GM23338 (cell line): Measurements from ENCODE around the gene CCN6. TPM values are rescaled to one million over a fixed set of nuclear protein-coding genes. Genes with fewer than 3 reads are reported as not detected.

Experiments
- EZH2phosphoT487 ChIP-seq: fragments of 200-600 bp; sonication (generic); IDR thresholded peaks from one replicate; pipeline ENCODE4 v1.8.1; 2018; ENCODE audit warnings: antibody characterized with exemption; ENCODE audit not compliant: unreplicated experiment
- JUNB ChIP-seq: IDR thresholded peaks from one replicate; pipeline ENCODE4 v1.6.1; 2016; ENCODE audit warnings: antibody characterized with exemption; ENCODE audit not compliant: unreplicated experiment
- NANOG ChIP-seq: IDR thresholded peaks from 2 replicates; pipeline ENCODE4 v1.6.1; 2016; ENCODE audit warnings: antibody characterized with exemption, borderline replicate concordance
- POLR2AphosphoS5 ChIP-seq: IDR thresholded peaks from 2 replicates; pipeline ENCODE4 v1.6.1; 2016; ENCODE audit warnings: antibody characterized with exemption, low read depth
- REST ChIP-seq: IDR thresholded peaks from one replicate; pipeline ENCODE4 v1.6.1; 2018; ENCODE audit warnings: antibody characterized with exemption; ENCODE audit not compliant: unreplicated experiment
- ZNF331 ChIP-seq: fragments of 250-450 bp; sonication (Bioruptor Pico); IDR thresholded peaks from 2 replicates; pipeline ENCODE4 v1.5.0; 2020; ENCODE audit warnings: low read depth, mild to moderate bottlenecking, moderate library complexity
- polyA plus RNA-seq: library from polyadenylated mRNA; unstranded; fragments of >200 nt; fragmentation: Nextera tagmentation; extraction: Ambion mirVana; gene quantifications from 2 replicates; pipeline ENCODE4 v1.2.1, GENCODE V29; 2016
- total RNA-seq: library from RNA; depleted of rRNA; stranded (reverse); fragments of >200 nt; shearing (Covaris generic); gene quantifications from 2 replicates; pipeline ENCODE4 v1.2.3, GENCODE V29; 2014
- TF ChIP-seq, protein P1 (sequence below): fragments of 250-450 bp; sonication (Bioruptor Pico); IDR thresholded peaks from 2 replicates; pipeline ENCODE4 v1.5.0; 2020; ENCODE audit warnings: mild to moderate bottlenecking, moderate library complexity
- TF ChIP-seq, protein P2 (sequence below): IDR thresholded peaks from 2 replicates; pipeline ENCODE4 v1.6.1; 2016; ENCODE audit warnings: antibody characterized with exemption

The CCN6 gene
- total and polyA plus RNA-seq, 2 experiments from 2014 or later, result 0.65 TPM; not detected in 1

DNA sequence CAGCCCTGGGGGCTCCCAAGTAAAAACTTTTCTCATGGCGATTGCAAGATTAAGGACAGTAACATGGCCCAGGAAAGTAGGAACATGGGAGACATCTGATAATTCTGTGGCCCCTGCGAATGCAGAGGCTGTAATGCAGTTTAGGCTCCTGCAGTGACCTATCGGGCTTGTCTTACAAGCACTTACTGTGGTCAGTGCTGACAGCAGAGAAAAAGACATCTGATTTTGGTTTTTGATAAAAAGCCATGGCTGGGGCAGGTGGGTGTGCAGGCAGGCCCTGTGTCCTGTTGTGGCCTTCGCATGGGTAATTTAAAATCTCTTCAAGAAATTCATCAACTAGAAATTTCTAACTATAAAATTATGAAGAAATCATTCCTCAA, 19.3 kb upstream of the CCN6 start (continued):
- TF ChIP-seq, protein P1, sequence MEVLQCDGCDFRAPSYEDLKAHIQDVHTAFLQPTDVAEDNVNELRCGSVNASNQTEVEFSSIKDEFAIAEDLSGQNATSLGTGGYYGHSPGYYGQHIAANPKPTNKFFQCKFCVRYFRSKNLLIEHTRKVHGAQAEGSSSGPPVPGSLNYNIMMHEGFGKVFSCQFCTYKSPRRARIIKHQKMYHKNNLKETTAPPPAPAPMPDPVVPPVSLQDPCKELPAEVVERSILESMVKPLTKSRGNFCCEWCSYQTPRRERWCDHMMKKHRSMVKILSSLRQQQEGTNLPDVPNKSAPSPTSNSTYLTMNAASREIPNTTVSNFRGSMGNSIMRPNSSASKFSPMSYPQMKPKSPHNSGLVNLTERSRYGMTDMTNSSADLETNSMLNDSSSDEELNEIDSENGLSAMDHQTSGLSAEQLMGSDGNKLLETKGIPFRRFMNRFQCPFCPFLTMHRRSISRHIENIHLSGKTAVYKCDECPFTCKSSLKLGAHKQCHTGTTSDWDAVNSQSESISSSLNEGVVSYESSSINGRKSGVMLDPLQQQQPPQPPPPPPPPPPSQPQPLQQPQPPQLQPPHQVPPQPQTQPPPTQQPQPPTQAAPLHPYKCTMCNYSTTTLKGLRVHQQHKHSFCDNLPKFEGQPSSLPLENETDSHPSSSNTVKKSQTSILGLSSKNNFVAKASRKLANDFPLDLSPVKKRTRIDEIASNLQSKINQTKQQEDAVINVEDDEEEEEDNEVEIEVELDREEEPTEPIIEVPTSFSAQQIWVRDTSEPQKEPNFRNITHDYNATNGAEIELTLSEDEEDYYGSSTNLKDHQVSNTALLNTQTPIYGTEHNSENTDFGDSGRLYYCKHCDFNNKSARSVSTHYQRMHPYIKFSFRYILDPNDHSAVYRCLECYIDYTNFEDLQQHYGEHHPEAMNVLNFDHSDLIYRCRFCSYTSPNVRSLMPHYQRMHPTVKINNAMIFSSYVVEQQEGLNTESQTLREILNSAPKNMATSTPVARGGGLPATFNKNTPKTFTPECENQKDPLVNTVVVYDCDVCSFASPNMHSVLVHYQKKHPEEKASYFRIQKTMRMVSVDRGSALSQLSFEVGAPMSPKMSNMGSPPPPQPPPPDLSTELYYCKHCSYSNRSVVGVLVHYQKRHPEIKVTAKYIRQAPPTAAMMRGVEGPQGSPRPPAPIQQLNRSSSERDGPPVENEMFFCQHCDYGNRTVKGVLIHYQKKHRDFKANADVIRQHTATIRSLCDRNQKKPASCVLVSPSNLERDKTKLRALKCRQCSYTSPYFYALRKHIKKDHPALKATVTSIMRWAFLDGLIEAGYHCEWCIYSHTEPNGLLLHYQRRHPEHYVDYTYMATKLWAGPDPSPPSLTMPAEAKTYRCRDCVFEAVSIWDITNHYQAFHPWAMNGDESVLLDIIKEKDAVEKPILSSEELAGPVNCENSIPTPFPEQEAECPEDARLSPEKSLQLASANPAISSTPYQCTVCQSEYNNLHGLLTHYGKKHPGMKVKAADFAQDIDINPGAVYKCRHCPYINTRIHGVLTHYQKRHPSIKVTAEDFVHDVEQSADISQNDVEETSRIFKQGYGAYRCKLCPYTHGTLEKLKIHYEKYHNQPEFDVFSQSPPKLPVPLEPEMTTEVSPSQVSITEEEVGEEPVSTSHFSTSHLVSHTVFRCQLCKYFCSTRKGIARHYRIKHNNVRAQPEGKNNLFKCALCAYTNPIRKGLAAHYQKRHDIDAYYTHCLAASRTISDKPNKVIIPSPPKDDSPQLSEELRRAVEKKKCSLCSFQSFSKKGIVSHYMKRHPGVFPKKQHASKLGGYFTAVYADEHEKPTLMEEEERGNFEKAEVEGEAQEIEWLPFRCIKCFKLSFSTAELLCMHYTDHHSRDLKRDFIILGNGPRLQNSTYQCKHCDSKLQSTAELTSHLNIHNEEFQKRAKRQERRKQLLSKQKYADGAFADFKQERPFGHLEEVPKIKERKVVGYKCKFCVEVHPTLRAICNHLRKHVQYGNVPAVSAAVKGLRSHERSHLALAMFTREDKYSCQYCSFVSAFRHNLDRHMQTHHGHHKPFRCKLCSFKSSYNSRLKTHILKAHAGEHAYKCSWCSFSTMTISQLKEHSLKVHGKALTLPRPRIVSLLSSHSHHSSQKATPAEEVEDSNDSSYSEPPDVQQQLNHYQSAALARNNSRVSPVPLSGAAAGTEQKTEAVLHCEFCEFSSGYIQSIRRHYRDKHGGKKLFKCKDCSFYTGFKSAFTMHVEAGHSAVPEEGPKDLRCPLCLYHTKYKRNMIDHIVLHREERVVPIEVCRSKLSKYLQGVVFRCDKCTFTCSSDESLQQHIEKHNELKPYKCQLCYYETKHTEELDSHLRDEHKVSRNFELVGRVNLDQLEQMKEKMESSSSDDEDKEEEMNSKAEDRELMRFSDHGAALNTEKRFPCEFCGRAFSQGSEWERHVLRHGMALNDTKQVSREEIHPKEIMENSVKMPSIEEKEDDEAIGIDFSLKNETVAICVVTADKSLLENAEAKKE, result no peak
- TF ChIP-seq JUNB (no peak), ZNF331 (CRISPR knock-in tag) (no peak), NANOG (no peak), POLR2AphosphoS5 (no peak), REST (no peak), EZH2phosphoT487 (no peak)
- TF ChIP-seq, protein P2, sequence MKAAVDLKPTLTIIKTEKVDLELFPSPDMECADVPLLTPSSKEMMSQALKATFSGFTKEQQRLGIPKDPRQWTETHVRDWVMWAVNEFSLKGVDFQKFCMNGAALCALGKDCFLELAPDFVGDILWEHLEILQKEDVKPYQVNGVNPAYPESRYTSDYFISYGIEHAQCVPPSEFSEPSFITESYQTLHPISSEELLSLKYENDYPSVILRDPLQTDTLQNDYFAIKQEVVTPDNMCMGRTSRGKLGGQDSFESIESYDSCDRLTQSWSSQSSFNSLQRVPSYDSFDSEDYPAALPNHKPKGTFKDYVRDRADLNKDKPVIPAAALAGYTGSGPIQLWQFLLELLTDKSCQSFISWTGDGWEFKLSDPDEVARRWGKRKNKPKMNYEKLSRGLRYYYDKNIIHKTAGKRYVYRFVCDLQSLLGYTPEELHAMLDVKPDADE, result no peak
